Activated CD4-positive, alpha-beta T cell treated with anti-CD3 and anti-CD28 coated beads, Interleukin-10, Interleukin-2, amounts not matched to agents 100 ng/mL and 50 ng/mL, durations not matched to agents 16 hours and 8 hours (primary cell): ENCODE results near the gene WWC1.
"Not testable (repeated sequence)": the region's sequence is repeated elsewhere in the genome, so short reads cannot be mapped to it uniquely, and the experiment has no call there.

Experiments
- DNase-seq: peaks from one replicate; pipeline ENCODE4 v3.0.0-alpha.2; 2020

Gene WWC1

GRCh38 chr5:168415971-168416370 is 124.5 kb downstream of the WWC1 start:
- no peak for DNase-seq

GRCh38 chr5:168417731-168418429 is 126.4 kb downstream of the WWC1 start:
- DNase-seq, result no peak

GRCh38 chr5:168420461-168420860 is 129.0 kb downstream of the WWC1 start:
- DNase-seq, result no peak

GRCh38 chr5:168422431-168422830 is 131.0 kb downstream of the WWC1 start:
- no peak for DNase-seq

GRCh38 chr5:168423478-168423877 is 132.0 kb downstream of the WWC1 start:
- no peak for DNase-seq

GRCh38 chr5:168423971-168424370 is 132.5 kb downstream of the WWC1 start:
- DNase-seq, result no peak

- DNase-seq, result no peak
These were observed 133.3 kb downstream of the WWC1 start for GRCh38 chr5:168424594-168425323.

GRCh38 chr5:168426007-168426863 is 134.8 kb downstream of the WWC1 start:
- no peak for DNase-seq

GRCh38 chr5:168426864-168427172 is 135.4 kb downstream of the WWC1 start:
- DNase-seq, result no peak

- no peak for DNase-seq
These were observed 135.8 kb downstream of the WWC1 start for GRCh38 chr5:168427224-168427623.

- no peak for DNase-seq
These were observed 137.1 kb downstream of the WWC1 start for GRCh38 chr5:168428552-168428951.

- no peak for DNase-seq
These were observed 138.9 kb downstream of the WWC1 start for GRCh38 chr5:168430296-168430695.

GRCh38 chr5:168432903-168433302 is 141.5 kb downstream of the WWC1 start:
- no peak for DNase-seq

- no peak for DNase-seq
These were observed 142.6 kb downstream of the WWC1 start for GRCh38 chr5:168434001-168434400.

- DNase-seq, result no peak
These were observed 143.4 kb downstream of the WWC1 start for GRCh38 chr5:168434746-168435321.

GRCh38 chr5:168435340-168435739 is 143.9 kb downstream of the WWC1 start:
- not testable (repeated sequence) for DNase-seq

GRCh38 chr5:168438349-168438748 is 146.9 kb downstream of the WWC1 start:
- no peak for DNase-seq

- DNase-seq, result no peak
These were observed 152.1 kb downstream of the WWC1 start for GRCh38 chr5:168443533-168443932.

- DNase-seq, result no peak
These were observed 152.7 kb downstream of the WWC1 start for GRCh38 chr5:168443950-168444700.

- no peak for DNase-seq
These were observed 155.7 kb downstream of the WWC1 start for GRCh38 chr5:168446983-168447619.

GRCh38 chr5:168447808-168448207 is 156.4 kb downstream of the WWC1 start:
- DNase-seq, result no peak

GRCh38 chr5:168449166-168449565 is 157.7 kb downstream of the WWC1 start:
- DNase-seq, result no peak
